Upper lobe of right lung (tissue), 1 donor: ENCODE data around the gene PDE9A. TPM values are rescaled to one million over a fixed set of nuclear protein-coding genes. Genes with fewer than 3 reads are reported as not detected.
A peak's percentile ranks its signal among the peaks of the same experiment; 100 is the strongest.

ENCODE experiments used
- ATAC-seq: fragments of 200-7000 bp; cut with Tn5 transposase; one replicate; pipeline ENCODE4 v1.9.1; 2020; ENCODE audit warnings: mild to moderate bottlenecking, moderate library complexity
- DNase-seq: peaks from one replicate; pipeline ENCODE4 v3.0.0-alpha.2; 2020
- H3K27ac ChIP-seq: fragments of 200-600 bp; one replicate; pipeline ENCODE4 v1.8.0; 2022
- H3K27me3 ChIP-seq: fragments of 200-600 bp; one replicate; pipeline ENCODE4 v1.8.0; 2022; ENCODE audit warnings: mild to moderate bottlenecking
- H3K36me3 ChIP-seq: fragments of 200-600 bp; one replicate; pipeline ENCODE4 v1.8.0; 2022
- H3K4me1 ChIP-seq: fragments of 200-600 bp; one replicate; pipeline ENCODE4 v1.8.0; 2022
- H3K4me3 ChIP-seq: fragments of 200-600 bp; one replicate; pipeline ENCODE4 v1.8.0; 2022; ENCODE audit warnings: mild to moderate bottlenecking
- H3K9me3 ChIP-seq: fragments of 200-600 bp; one replicate; pipeline ENCODE4 v1.8.0; 2022
- intact Hi-C: fragments of 100-400 bp; cut with DNase I; formaldehyde crosslinking; loops from one replicate; pipeline ENCODE4 v1.11.0; 2022
- total RNA-seq: library from RNA; stranded (reverse); fragmentation: NEBNext Ultra II Directional; extraction: Animal tissue kit (Norgen Biotek cat#: 25700); gene quantifications from one replicate; pipeline ENCODE4 v1.2.1, GENCODE V29; 2021
- TF ChIP-seq, protein P1 (sequence below): fragments of 200-600 bp; IDR thresholded peaks from one replicate; pipeline ENCODE4 v1.8.0; 2022; ENCODE audit warnings: antibody characterized with exemption
- donor health status: DM: no; HTN: yes; CAD: no; lungs with severe emphysema.

PDE9A gene
- total RNA-seq, 1 donor from 2014 or later: 15.3 TPM

- no peaks in the 10 kb centered on the region for H3K36me3 ChIP-seq
- intact Hi-C loops: loop anchor here (10.0 kb wide), 1 partner anchor 165 kb away; no protein-coding TSS in a partner anchor
- TF ChIP-seq, protein P1, sequence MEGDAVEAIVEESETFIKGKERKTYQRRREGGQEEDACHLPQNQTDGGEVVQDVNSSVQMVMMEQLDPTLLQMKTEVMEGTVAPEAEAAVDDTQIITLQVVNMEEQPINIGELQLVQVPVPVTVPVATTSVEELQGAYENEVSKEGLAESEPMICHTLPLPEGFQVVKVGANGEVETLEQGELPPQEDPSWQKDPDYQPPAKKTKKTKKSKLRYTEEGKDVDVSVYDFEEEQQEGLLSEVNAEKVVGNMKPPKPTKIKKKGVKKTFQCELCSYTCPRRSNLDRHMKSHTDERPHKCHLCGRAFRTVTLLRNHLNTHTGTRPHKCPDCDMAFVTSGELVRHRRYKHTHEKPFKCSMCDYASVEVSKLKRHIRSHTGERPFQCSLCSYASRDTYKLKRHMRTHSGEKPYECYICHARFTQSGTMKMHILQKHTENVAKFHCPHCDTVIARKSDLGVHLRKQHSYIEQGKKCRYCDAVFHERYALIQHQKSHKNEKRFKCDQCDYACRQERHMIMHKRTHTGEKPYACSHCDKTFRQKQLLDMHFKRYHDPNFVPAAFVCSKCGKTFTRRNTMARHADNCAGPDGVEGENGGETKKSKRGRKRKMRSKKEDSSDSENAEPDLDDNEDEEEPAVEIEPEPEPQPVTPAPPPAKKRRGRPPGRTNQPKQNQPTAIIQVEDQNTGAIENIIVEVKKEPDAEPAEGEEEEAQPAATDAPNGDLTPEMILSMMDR: no peak
- ATAC-seq (no peak), DNase-seq (no peak)
- H3K27me3 ChIP-seq: peaks cover 3% of the 10 kb centered on the region
- H3K4me3 ChIP-seq: no peak overlapping the region
- no peaks in the 10 kb centered on the region for H3K9me3 ChIP-seq
- no peak overlapping the region for H3K27ac ChIP-seq
- H3K4me1 ChIP-seq: peaks cover 23% of the 10 kb centered on the region
Measured at GRCh38 chr21:42650033-42650370, 3.4 kb upstream of the PDE9A start.

DNA sequence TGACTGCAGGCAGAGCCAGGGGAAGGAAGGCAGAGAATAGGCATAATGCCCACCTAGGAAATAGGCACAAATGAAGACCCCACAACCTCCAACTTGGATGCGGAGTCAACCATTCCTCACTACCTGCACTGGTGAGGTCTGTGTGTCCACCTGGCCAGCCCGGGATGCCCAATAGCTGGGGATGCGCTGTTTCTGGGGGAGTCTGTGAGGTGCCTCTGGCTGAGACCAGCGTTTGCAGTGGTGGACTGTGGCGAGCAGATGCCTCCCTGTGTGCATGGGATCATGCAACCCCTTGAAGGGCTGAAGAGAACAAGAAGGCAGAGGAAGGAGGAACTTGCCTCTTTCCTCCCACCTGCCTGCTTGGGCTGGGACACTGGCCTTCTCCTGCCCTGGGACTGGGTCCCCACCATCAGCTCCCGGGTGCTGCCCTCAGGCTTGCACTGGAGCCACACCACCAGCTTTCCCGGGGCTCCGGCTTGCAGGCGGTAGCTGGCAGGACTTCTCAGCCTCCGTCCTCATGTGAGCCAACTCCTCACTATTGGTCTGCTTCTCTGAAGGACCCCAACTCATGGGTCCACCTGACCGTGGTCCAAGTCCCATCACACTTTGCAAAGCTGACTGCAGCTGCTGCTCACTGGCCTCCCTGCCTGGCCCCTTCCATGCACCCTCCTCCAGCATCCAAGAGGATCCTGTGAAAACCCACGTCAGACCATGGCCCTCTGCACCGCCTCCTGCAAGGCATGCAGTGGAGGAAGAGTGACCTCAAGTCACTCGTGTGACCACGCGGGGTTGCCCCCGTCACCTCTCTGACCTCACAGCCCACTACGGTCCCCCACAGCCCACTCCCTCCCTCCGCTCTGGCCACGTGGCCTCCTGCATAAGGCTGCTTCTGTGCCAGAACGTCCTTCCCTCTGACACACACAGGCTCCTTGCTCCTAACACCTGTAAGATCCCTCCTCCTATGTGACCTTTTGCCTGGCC lies 2.7 kb upstream of the PDE9A start:
- H3K4me1 ChIP-seq: peaks cover 27% of the 10 kb centered on the region
- H3K27me3 ChIP-seq: peaks cover 4% of the 10 kb centered on the region
- no peak overlapping the region for H3K4me3 ChIP-seq
- ATAC-seq (no peak), DNase-seq (no peak)
- TF ChIP-seq, protein P1: no peak
- intact Hi-C loops: loop anchor here (10.0 kb wide), 1 partner anchor 164 kb away; no protein-coding TSS in a partner anchor
- no peak overlapping the region for H3K27ac ChIP-seq
- H3K9me3 ChIP-seq: no peaks in the 10 kb centered on the region
- H3K36me3 ChIP-seq: no peaks in the 10 kb centered on the region

GRCh38 chr21:42651515-42652401 lies 1.7 kb upstream of the PDE9A start:
- Histone ChIP-seq H3K27ac (no peak overlapping the region), H3K27me3 (peaks cover 4% of the 10 kb centered on the region)

DNA sequence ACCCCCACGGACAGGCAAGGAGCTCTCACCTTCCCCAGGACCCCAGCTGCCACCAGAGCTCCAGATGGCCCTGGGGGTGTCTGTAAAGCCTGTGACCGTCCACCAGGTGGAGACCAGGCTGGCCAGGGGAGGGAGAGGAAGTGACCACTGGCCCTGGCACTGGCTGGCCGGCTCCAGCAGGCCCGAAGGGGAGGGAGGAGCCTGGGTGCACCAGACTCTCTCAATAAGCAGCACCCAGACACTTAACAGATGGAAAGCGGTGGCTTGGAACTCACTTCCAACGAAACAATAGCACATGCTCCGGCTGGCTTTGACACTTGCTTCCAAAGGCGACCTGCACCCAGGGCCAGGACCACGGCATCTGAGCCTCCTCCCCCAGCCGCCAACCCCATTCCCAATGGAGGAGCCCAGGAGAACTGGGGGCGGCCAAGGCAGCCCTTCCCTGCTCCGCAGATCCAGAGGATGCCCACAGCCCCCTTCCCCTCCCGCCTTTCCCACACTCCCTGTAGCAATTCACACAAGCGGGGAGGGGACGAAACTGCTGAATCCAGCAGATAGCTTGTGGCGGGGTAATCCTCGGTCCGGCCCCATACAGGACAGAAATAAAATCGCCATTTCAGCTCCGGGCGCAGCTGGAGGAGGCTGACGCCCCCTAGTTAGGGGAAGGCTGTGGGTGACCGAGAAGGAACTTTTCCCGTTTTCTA lies 742 bp upstream of the PDE9A start:
- Histone ChIP-seq H3K4me3 (peak overlapping the region; percentile 47), H3K4me1 (peaks cover 27% of the 10 kb centered on the region), H3K27me3 (peaks cover 4% of the 10 kb centered on the region), H3K36me3 (no peaks in the 10 kb centered on the region), H3K27ac (no peak overlapping the region), H3K9me3 (no peaks in the 10 kb centered on the region)
- TF ChIP-seq, protein P1: peak; percentile 62
- ATAC-seq: peak; percentile 91
- peak; percentile 89 for DNase-seq
- intact Hi-C loops: loop anchor here (10.0 kb wide), 1 partner anchor 162 kb away; no protein-coding TSS in a partner anchor

More at GRCh38 chr21:42651515-42652401, 1.7 kb upstream of the PDE9A start:
- Histone ChIP-seq H3K4me1 (peaks cover 27% of the 10 kb centered on the region), H3K9me3 (no peaks in the 10 kb centered on the region), H3K36me3 (no peaks in the 10 kb centered on the region), H3K4me3 (no peak overlapping the region)
- intact Hi-C loops: loop anchor here (10.0 kb wide), 1 partner anchor 163 kb away; no protein-coding TSS in a partner anchor
- DNase-seq (peak; percentile 67), ATAC-seq (peak; percentile 8)
- TF ChIP-seq, protein P1: no peak
